Measurements from ENCODE around the gene BRME1. TPM values are rescaled to one million over a fixed set of nuclear protein-coding genes. Genes with fewer than 3 reads are reported as not detected.
A peak's percentile ranks its signal among the peaks of the same experiment; 100 is the strongest.

Gene BRME1
- polyA plus RNA-seq, 1 experiment = 0.94 TPM

GRCh38 chr19:13841962-13842290 is 64.0 kb downstream of the BRME1 start:
- CTCF ChIA-PET = interaction anchor here (1.0 to 1.4 kb wide), 2 partner anchors 21 to 58 kb away, joined by 3 to 4 read pairs; no protein-coding TSS in a partner anchor
- no peaks in the 10 kb centered on the region for H3K27me3 ChIP-seq (ENCODE audit: control insufficient read depth, insufficient read depth, low read length)
- peak overlapping the region; percentile 66 for H3K4me3 ChIP-seq (ENCODE audit: low read depth, low read length)
- TF ChIP-seq CTCF (IDR thresholded peaks at IDR 0.05; ENCODE audit: insufficient read depth, low read depth, low read length) = no peak
- POLR2A ChIA-PET = no interaction called here
- DNase-seq (ENCODE audit: low read depth) = no peak
- H3K36me3 ChIP-seq (ENCODE audit: control insufficient read depth, insufficient read depth, low read length) = peaks cover 5% of the 10 kb centered on the region

GRCh38 chr19:13841086-13841961 is 64.6 kb downstream of the BRME1 start:
- POLR2A ChIA-PET = no interaction called here
- no peaks in the 10 kb centered on the region for H3K27me3 ChIP-seq (ENCODE audit: control insufficient read depth, insufficient read depth, low read length)
- DNase-seq (ENCODE audit: low read depth) = no peak
- no peak for TF ChIP-seq CTCF (IDR thresholded peaks at IDR 0.05; ENCODE audit: insufficient read depth, low read depth, low read length)
- H3K36me3 ChIP-seq (ENCODE audit: control insufficient read depth, insufficient read depth, low read length) = peaks cover 8% of the 10 kb centered on the region
- CTCF ChIA-PET = interaction anchor here (1.0 to 7.3 kb wide), 4 partner anchors 18 to 57 kb away, joined by 3 to 64 read pairs (median 4); no protein-coding TSS in a partner anchor
- H3K4me3 ChIP-seq (ENCODE audit: low read depth, low read length) = peak overlapping the region; percentile 66

- ChIA-PET CTCF (interaction anchor here (1.3 to 7.3 kb wide), 5 partner anchors 19 to 57 kb away, joined by 3 to 64 read pairs (median 4); no protein-coding TSS in a partner anchor), POLR2A (interaction anchor here (0.6 to 1.5 kb wide), 4 partner anchors 13 to 287 kb away, joined by 3 to 25 read pairs (median 5); no protein-coding TSS in a partner anchor)
- peaks cover 16% of the 10 kb centered on the region for H3K36me3 ChIP-seq (ENCODE audit: control insufficient read depth, insufficient read depth, low read length)
- DNase-seq (ENCODE audit: low read depth) = no peak
- no peaks in the 10 kb centered on the region for H3K27me3 ChIP-seq (ENCODE audit: control insufficient read depth, insufficient read depth, low read length)
- peak overlapping the region; percentile 66 for H3K4me3 ChIP-seq (ENCODE audit: low read depth, low read length)
- no peak for TF ChIP-seq CTCF (IDR thresholded peaks at IDR 0.05; ENCODE audit: insufficient read depth, low read depth, low read length)
Measured at GRCh38 chr19:13840305-13841085, 65.4 kb downstream of the BRME1 start.

- POLR2A ChIA-PET = interaction anchor here (0.5 to 1.5 kb wide), 5 partner anchors 14 to 286 kb away, joined by 3 to 25 read pairs (median 6); no protein-coding TSS in a partner anchor
- Histone ChIP-seq H3K36me3 (ENCODE audit: control insufficient read depth, insufficient read depth, low read length) (peaks cover 17% of the 10 kb centered on the region), H3K4me3 (ENCODE audit: low read depth, low read length) (peak overlapping the region; percentile 66), H3K27me3 (ENCODE audit: control insufficient read depth, insufficient read depth, low read length) (no peaks in the 10 kb centered on the region)
- DNase-seq (ENCODE audit: low read depth) = no peak
- CTCF ChIA-PET = interaction anchor here (1.3 to 7.3 kb wide), 5 partner anchors 19 to 57 kb away, joined by 3 to 64 read pairs (median 4); no protein-coding TSS in a partner anchor
- no peak for TF ChIP-seq CTCF (IDR thresholded peaks at IDR 0.05; ENCODE audit: insufficient read depth, low read depth, low read length)
Measured at GRCh38 chr19:13839938-13840304, 66.0 kb downstream of the BRME1 start.

All from BJ (cell line).